DOHH2 (cell line): ENCODE data around the gene PPM1H.

Source experiments
- H3F3A ChIP-seq: fragments of 200-600 bp; sonication (generic), shearing (Covaris generic); 2 replicates; pipeline ENCODE4 v1.6.0; 2016; ENCODE audit warnings: antibody characterized with exemption, mild to moderate bottlenecking; ENCODE audit not compliant: control insufficient read depth, insufficient read depth
- H3K27ac ChIP-seq: fragments of 200-600 bp; sonication (generic); 2 replicates; pipeline ENCODE4 v1.5.1; 2014; ENCODE audit warnings: low read depth, mild to moderate bottlenecking, low read length, moderate library complexity
- H3K27me3 ChIP-seq: fragments of 200-600 bp; sonication (generic); 2 replicates; pipeline ENCODE4 v1.6.1; 2014; ENCODE audit warnings: mild to moderate bottlenecking, low read length, mixed read lengths; ENCODE audit not compliant: control insufficient read depth
- H3K36me3 ChIP-seq: fragments of 200-600 bp; sonication (generic); 2 replicates; pipeline ENCODE4 v1.6.1; 2014; ENCODE audit warnings: mild to moderate bottlenecking, low read length, moderate library complexity, mixed read lengths; ENCODE audit not compliant: control insufficient read depth
- H3K4me1 ChIP-seq: fragments of 200-600 bp; sonication (generic); 2 replicates; pipeline ENCODE4 v1.6.1; 2014; ENCODE audit warnings: mild to moderate bottlenecking, low read length, mixed read lengths; ENCODE audit not compliant: control insufficient read depth
- H3K4me2 ChIP-seq: fragments of 200-600 bp; sonication (generic); 2 replicates; pipeline ENCODE4 v1.6.0; 2014; ENCODE audit warnings: mild to moderate bottlenecking, low read length, moderate library complexity
- H3K4me3 ChIP-seq: fragments of 200-600 bp; sonication (generic); 2 replicates; pipeline ENCODE4 v1.5.1; 2014; ENCODE audit warnings: mild to moderate bottlenecking, low read length, mixed read lengths
- H3K79me2 ChIP-seq: fragments of 200-600 bp; sonication (generic); 2 replicates; pipeline ENCODE4 v1.6.1; 2014; ENCODE audit warnings: mild to moderate bottlenecking, low read length, mixed read lengths; ENCODE audit not compliant: control insufficient read depth
- H3K9me2 ChIP-seq: fragments of 200-600 bp; sonication (generic); replicated peaks from 2 replicates; pipeline ENCODE4 v1.6.1; 2014; ENCODE audit warnings: mild to moderate bottlenecking, low read length, mixed read lengths; ENCODE audit not compliant: control insufficient read depth
- H3K9me3 ChIP-seq: fragments of 200-600 bp; sonication (generic); 2 replicates; pipeline ENCODE4 v1.6.1; 2014; ENCODE audit warnings: antibody characterized with exemption, low read length, mixed read lengths; ENCODE audit not compliant: control insufficient read depth, insufficient read depth
- H4K20me1 ChIP-seq: fragments of 200-600 bp; sonication (generic); 2 replicates; pipeline ENCODE4 v1.6.0; 2014; ENCODE audit warnings: low read depth, mild to moderate bottlenecking, antibody characterized with exemption, low read length, moderate library complexity; ENCODE audit not compliant: control insufficient read depth, insufficient read depth
- EZH2phosphoT487 ChIP-seq: fragments of 200-600 bp; sonication (generic); IDR thresholded peaks from 2 replicates; pipeline ENCODE4 v1.6.1; 2017; ENCODE audit warnings: borderline replicate concordance, mild to moderate bottlenecking, antibody characterized with exemption, low read length, moderate library complexity, mixed read lengths
- TF ChIP-seq, protein P1 (sequence below): fragments of 200-600 bp; sonication (generic); IDR thresholded peaks from one replicate; pipeline ENCODE4 v1.5.1; 2014; ENCODE audit warnings: antibody characterized with exemption, mild to moderate bottlenecking, low read depth, low read length; ENCODE audit not compliant: poor library complexity, severe bottlenecking

PPM1H gene

DNA sequence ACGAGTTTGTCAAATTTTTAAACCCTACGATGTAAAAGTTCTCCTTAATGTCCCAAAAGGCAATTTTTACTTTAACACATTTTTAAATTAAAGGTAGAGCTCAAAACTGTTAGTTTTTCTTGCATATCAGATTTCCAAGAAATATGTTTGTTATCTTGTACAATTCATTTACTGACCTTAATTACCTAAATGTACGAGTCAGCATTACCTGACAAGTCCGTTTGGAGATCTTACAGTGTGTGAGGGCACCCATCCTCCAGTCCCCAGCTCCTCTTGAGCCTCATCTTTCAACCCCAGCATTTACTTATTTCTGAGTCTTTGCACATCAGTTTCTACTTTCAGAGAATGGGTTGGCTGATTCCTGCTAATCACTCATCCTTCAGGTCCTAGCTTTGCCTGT, 23.7 kb downstream of the PPM1H start:
- no peaks in the 10 kb centered on the region for H4K20me1 ChIP-seq
- TF ChIP-seq, protein P1, sequence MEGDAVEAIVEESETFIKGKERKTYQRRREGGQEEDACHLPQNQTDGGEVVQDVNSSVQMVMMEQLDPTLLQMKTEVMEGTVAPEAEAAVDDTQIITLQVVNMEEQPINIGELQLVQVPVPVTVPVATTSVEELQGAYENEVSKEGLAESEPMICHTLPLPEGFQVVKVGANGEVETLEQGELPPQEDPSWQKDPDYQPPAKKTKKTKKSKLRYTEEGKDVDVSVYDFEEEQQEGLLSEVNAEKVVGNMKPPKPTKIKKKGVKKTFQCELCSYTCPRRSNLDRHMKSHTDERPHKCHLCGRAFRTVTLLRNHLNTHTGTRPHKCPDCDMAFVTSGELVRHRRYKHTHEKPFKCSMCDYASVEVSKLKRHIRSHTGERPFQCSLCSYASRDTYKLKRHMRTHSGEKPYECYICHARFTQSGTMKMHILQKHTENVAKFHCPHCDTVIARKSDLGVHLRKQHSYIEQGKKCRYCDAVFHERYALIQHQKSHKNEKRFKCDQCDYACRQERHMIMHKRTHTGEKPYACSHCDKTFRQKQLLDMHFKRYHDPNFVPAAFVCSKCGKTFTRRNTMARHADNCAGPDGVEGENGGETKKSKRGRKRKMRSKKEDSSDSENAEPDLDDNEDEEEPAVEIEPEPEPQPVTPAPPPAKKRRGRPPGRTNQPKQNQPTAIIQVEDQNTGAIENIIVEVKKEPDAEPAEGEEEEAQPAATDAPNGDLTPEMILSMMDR, result no peak
- no peak for TF ChIP-seq EZH2phosphoT487
- no peak overlapping the region for H3K27ac ChIP-seq
- no peaks in the 10 kb centered on the region for H3K79me2 ChIP-seq
- H3K4me3 ChIP-seq, result no peak overlapping the region
- H3F3A ChIP-seq, result no peaks in the 10 kb centered on the region
- no peaks in the 10 kb centered on the region for H3K4me1 ChIP-seq
- H3K36me3 ChIP-seq, result no peaks in the 10 kb centered on the region
- H3K9me3 ChIP-seq, result no peaks in the 10 kb centered on the region
- H3K27me3 ChIP-seq, result no peaks in the 10 kb centered on the region
- no peaks in the 10 kb centered on the region for H3K9me2 ChIP-seq
- H3K4me2 ChIP-seq, result no peak overlapping the region

DNA sequence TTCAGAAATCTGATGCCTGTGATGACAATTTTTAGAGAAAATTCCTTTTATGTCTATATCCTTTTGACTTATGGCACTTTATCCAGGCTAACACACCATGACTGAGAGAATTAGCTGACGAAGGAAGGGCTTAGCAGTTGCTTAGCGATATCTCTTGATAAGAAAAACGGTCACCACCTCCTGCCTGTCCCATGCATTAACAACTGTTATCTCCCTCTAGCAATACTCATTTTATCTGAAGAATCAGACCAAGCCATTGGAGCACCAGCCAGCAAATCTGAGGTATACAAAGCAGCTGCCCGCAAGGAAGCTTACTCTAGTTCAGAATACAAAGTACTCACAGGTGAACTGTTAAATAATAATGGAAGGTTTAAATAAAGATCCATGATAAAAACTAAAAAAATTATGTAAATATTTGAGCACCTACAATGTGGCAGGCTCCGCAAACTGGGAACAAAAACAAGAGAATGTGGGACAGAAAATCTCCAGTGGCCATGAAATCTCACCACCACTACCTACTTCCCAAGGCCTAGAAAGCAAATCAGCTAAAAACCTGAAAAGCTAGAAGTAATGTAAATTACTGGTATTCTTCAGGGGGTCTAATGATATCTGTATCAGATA, 24.3 kb downstream of the PPM1H start:
- no peaks in the 10 kb centered on the region for H3K79me2 ChIP-seq
- H3K9me2 ChIP-seq, result no peaks in the 10 kb centered on the region
- no peak overlapping the region for H3K4me3 ChIP-seq
- no peaks in the 10 kb centered on the region for H3K9me3 ChIP-seq
- no peaks in the 10 kb centered on the region for H3F3A ChIP-seq
- TF ChIP-seq, protein P1, result no peak
- no peaks in the 10 kb centered on the region for H4K20me1 ChIP-seq
- H3K27me3 ChIP-seq, result no peaks in the 10 kb centered on the region; the same call in 1 of the 2 replicates
- no peak overlapping the region for H3K27ac ChIP-seq
- no peaks in the 10 kb centered on the region for H3K4me1 ChIP-seq
- no peaks in the 10 kb centered on the region for H3K36me3 ChIP-seq
- no peak overlapping the region for H3K4me2 ChIP-seq

GRCh38 chr12:62909340-62909739, 25.6 kb downstream of the PPM1H start:
- H3K4me3 ChIP-seq, result no peak overlapping the region
- no peak overlapping the region for H3K4me2 ChIP-seq
- no peaks in the 10 kb centered on the region for H3K4me1 ChIP-seq
- no peaks in the 10 kb centered on the region for H3K9me2 ChIP-seq
- no peaks in the 10 kb centered on the region for H3K79me2 ChIP-seq
- no peaks in the 10 kb centered on the region for H3K9me3 ChIP-seq
- H3K36me3 ChIP-seq, result no peaks in the 10 kb centered on the region
- no peaks in the 10 kb centered on the region for H3F3A ChIP-seq
- no peak for TF ChIP-seq EZH2phosphoT487
- TF ChIP-seq, protein P1, result no peak
- no peaks in the 10 kb centered on the region for H4K20me1 ChIP-seq
- H3K27ac ChIP-seq, result no peak overlapping the region
- H3K27me3 ChIP-seq, result no peaks in the 10 kb centered on the region; the same call in none of the 2 replicates
